Calu3 (cell line): Measurements from ENCODE around the gene AQP11. TPM values are rescaled to one million over a fixed set of nuclear protein-coding genes. Genes with fewer than 3 reads are reported as not detected.

Experiments used
- BruUV-seq: library from RNA; stranded (reverse); fragments of 400-500 nt; replicated peaks from 2 replicates; lab custom pipeline; 2021; lab: Mats Ljungman, UMichigan
- CTCF ChIA-PET: fragments of 300-600 bp; sonication (Branson Sonifier 250); formaldehyde crosslinking; loops from one replicate; lab custom pipeline; 2022; ENCODE audit warnings: antibody characterized with exemption; lab: Charles Lee
- DNase-seq: peaks from one replicate; pipeline ENCODE4 v3.0.0; 2022
- H3K27ac Mint-ChIP-seq: one replicate; pipeline ENCODE4 v1.8.0; 2022; ENCODE audit warnings: mixed read lengths; ENCODE audit not compliant: unreplicated experiment
- H3K27me3 Mint-ChIP-seq: one replicate; pipeline ENCODE4 v1.8.0; 2022; ENCODE audit warnings: mixed read lengths; ENCODE audit not compliant: unreplicated experiment
- H3K36me3 Mint-ChIP-seq: one replicate; pipeline ENCODE4 v1.8.0; 2022; ENCODE audit warnings: mild to moderate bottlenecking, moderate library complexity, mixed read lengths; ENCODE audit not compliant: insufficient read depth, unreplicated experiment
- H3K4me1 Mint-ChIP-seq: one replicate; pipeline ENCODE4 v1.8.0; 2022; ENCODE audit warnings: mild to moderate bottlenecking, low read depth, mixed read lengths; ENCODE audit not compliant: unreplicated experiment
- H3K4me3 Mint-ChIP-seq: one replicate; pipeline ENCODE4 v1.8.0; 2022; ENCODE audit warnings: mild to moderate bottlenecking, low read depth, moderate library complexity, mixed read lengths; ENCODE audit not compliant: unreplicated experiment
- H3K9me3 Mint-ChIP-seq: one replicate; pipeline ENCODE4 v1.8.0; 2022; ENCODE audit warnings: low read depth, mixed read lengths; ENCODE audit not compliant: unreplicated experiment
- CTCF ChIP-seq: fragments of 200-600 bp; IDR thresholded peaks from one replicate; pipeline ENCODE4 v1.8.0; 2022; ENCODE audit warnings: antibody characterized with exemption; ENCODE audit not compliant: unreplicated experiment
- intact Hi-C: fragments of 100-400 bp; cut with micrococcal nuclease; formaldehyde crosslinking; loops from one replicate; pipeline ENCODE4 v1.10.0; 2022; ENCODE audit not compliant: unreplicated experiment
- total RNA-seq: library from RNA; stranded (reverse); gene quantifications from 2 replicates; pipeline ENCODE4 v1.2.3, GENCODE V29; 2022

The AQP11 gene
- total RNA-seq, 1 experiment from 2014 or later = 1.4 TPM

DNA sequence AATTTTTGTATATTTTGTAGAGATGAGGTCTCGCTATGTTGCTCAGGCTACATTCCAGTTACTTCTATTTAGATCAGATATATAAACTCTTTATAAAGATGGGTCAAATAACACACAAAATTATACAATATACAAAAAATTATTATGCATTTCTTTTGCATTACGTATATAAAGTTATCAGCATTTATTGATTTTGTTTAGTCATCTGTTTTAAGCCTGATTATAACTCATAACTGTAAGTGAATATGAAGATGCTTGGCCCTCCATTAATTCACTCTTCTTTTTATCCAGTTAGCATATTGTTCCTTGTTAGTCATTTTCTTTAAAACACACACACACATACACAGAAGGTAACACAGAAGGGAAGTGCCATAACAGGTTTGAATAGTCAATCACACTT, 14.5 kb downstream of the AQP11 start:
- no TSS peak for BruUV-seq
- no peaks in the 10 kb centered on the region for H3K27me3 Mint-ChIP-seq
- intact Hi-C loops = no loop called here
- H3K36me3 Mint-ChIP-seq = peaks cover 5% of the 10 kb centered on the region
- H3K4me1 Mint-ChIP-seq = peaks cover 24% of the 10 kb centered on the region
- no peaks in the 10 kb centered on the region for H3K9me3 Mint-ChIP-seq
- no peak for TF ChIP-seq CTCF
- no peak overlapping the region for H3K4me3 Mint-ChIP-seq
- CTCF ChIA-PET = interaction anchor here (0.6 to 0.7 kb wide), 2 partner anchors 375 to 390 kb away, joined by 3 read pairs; partner anchors contain the start of gene INTS4
- H3K27ac Mint-ChIP-seq = no peak overlapping the region
- no peak for DNase-seq

DNA sequence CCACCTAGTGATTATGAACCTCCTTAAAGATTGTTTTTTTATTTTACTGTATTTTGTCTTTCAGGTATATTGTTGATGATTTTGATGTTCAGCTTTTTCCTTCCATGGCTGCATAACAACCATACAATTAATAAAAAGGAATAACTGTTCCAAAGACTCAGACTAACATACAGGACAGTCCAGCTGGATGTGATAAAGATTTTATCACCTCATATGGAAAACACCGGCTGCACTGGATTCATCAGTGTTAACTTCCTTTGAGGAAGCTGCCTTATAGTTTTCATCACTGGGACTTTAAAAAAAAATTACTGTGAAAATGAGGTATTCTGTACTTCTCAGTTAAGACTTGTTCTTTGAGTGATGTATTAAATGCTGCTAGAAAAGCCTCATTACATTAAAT, 19.5 kb downstream of the AQP11 start:
- no peaks in the 10 kb centered on the region for H3K27me3 Mint-ChIP-seq
- no peaks in the 10 kb centered on the region for H3K9me3 Mint-ChIP-seq
- no peak for DNase-seq
- H3K36me3 Mint-ChIP-seq = peaks cover 16% of the 10 kb centered on the region
- no peak for TF ChIP-seq CTCF
- peaks cover 7% of the 10 kb centered on the region for H3K4me1 Mint-ChIP-seq
- H3K4me3 Mint-ChIP-seq = no peak overlapping the region
- no TSS peak for BruUV-seq
- CTCF ChIA-PET = no interaction called here
- intact Hi-C loops = no loop called here
- no peak overlapping the region for H3K27ac Mint-ChIP-seq

DNA sequence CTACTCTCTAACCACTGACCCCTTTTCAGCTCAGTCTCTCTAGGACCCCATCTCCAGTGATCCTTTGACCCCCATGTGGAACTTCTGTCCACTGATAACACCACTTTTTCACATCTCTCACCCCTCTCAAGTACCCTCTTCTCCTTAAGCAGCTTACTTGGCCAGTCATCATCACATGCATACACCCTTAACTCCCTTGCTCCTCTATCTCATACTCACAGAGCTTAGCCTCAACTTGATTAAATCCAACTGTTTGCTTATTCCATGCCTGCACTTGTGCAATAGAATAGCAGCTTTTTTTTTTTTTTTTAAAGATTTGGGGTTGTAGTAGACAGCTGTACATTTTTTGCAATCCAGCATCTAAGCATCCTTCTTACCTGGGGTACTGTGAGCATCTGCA, 22.2 kb downstream of the AQP11 start:
- H3K27me3 Mint-ChIP-seq = no peaks in the 10 kb centered on the region
- no peaks in the 10 kb centered on the region for H3K4me1 Mint-ChIP-seq
- TF ChIP-seq CTCF = no peak
- no TSS peak for BruUV-seq
- H3K9me3 Mint-ChIP-seq = no peaks in the 10 kb centered on the region
- peaks cover 22% of the 10 kb centered on the region for H3K36me3 Mint-ChIP-seq
- H3K4me3 Mint-ChIP-seq = no peak overlapping the region
- no peak overlapping the region for H3K27ac Mint-ChIP-seq
- CTCF ChIA-PET = interaction anchor here (0.5 kb wide), 1 partner anchor 604 kb away, joined by 3 read pairs; no protein-coding TSS in a partner anchor
- no peak for DNase-seq
- intact Hi-C loops = no loop called here

GRCh38 chr11:77617892-77618291, 28.1 kb downstream of the AQP11 start:
- BruUV-seq = no TSS peak
- no peak for TF ChIP-seq CTCF
- H3K4me3 Mint-ChIP-seq = no peak overlapping the region
- no peaks in the 10 kb centered on the region for H3K4me1 Mint-ChIP-seq
- H3K27ac Mint-ChIP-seq = no peak overlapping the region
- no peak for DNase-seq
- no peaks in the 10 kb centered on the region for H3K9me3 Mint-ChIP-seq
- CTCF ChIA-PET = no interaction called here
- H3K36me3 Mint-ChIP-seq = peaks cover 38% of the 10 kb centered on the region
- intact Hi-C loops = no loop called here
- H3K27me3 Mint-ChIP-seq = no peaks in the 10 kb centered on the region
